G401 (cell line): Measurements from ENCODE around the gene RUSC1. TPM values are rescaled to one million over a fixed set of nuclear protein-coding genes. Genes with fewer than 3 reads are reported as not detected.
A peak's percentile ranks its signal among the peaks of the same experiment; 100 is the strongest.

Source experiments
- DNase-seq: peaks from one replicate; pipeline ENCODE4 v3.0.0-alpha.2; 2015; ENCODE audit warnings: low spot score
- in situ Hi-C: cut with HindIII; loops from 2 replicates; pipeline ENCODE4 v1.10.0; 2016; ENCODE audit warnings: low sequenced_read_pairs, mixed read lengths
- total RNA-seq: library from RNA; depleted of rRNA; stranded (reverse); fragments of >200 nt; shearing (Covaris generic); gene quantifications from 2 replicates; pipeline ENCODE4 v1.2.3, GENCODE V29; 2014

RUSC1 gene
- total RNA-seq, 1 experiment from 2014 or later, result 23.9 TPM

GRCh38 chr1:155293086-155293749 lies 27.5 kb upstream of the RUSC1 start:
- DNase-seq, result no peak
- in situ Hi-C loops, result no loop called here

- in situ Hi-C loops, result no loop called here
Observed at GRCh38 chr1:155294520-155295182, 26.0 kb upstream of the RUSC1 start.

GRCh38 chr1:155295183-155295941 lies 25.3 kb upstream of the RUSC1 start:
- no peak for DNase-seq
- in situ Hi-C loops, result no loop called here

More at GRCh38 chr1:155294520-155295182, 26.0 kb upstream of the RUSC1 start:
- peak; percentile 17 for DNase-seq

- in situ Hi-C loops, result no loop called here
- no peak for DNase-seq
Observed at GRCh38 chr1:155295942-155296267, 24.8 kb upstream of the RUSC1 start.

GRCh38 chr1:155296661-155297060 lies 24.0 kb upstream of the RUSC1 start:
- in situ Hi-C loops, result no loop called here
- DNase-seq, result no peak

- DNase-seq, result no peak
- in situ Hi-C loops, result no loop called here
Observed at GRCh38 chr1:155297384-155297783, 23.3 kb upstream of the RUSC1 start.

GRCh38 chr1:155300024-155300423 lies 20.7 kb upstream of the RUSC1 start:
- in situ Hi-C loops, result no loop called here
- no peak for DNase-seq

- no peak for DNase-seq
- in situ Hi-C loops, result no loop called here
Observed at GRCh38 chr1:155300553-155301329, 20.0 kb upstream of the RUSC1 start.

- in situ Hi-C loops, result no loop called here
- no peak for DNase-seq
Observed at GRCh38 chr1:155301342-155301841, 19.3 kb upstream of the RUSC1 start, which contains the start of gene PKLR. Gene PKLR (minus strand): TSS chr1:155301438. CDS start chr1:155301395, 43 bp downstream.

- no peak for DNase-seq
- in situ Hi-C loops, result no loop called here
Observed at GRCh38 chr1:155304558-155305063, 16.1 kb upstream of the RUSC1 start.

- in situ Hi-C loops, result no loop called here
- no peak for DNase-seq
Observed at GRCh38 chr1:155305881-155306391, 14.8 kb upstream of the RUSC1 start.

- DNase-seq, result peak; percentile 39
- in situ Hi-C loops, result no loop called here
Observed at GRCh38 chr1:155307247-155307740, 13.4 kb upstream of the RUSC1 start.

- in situ Hi-C loops, result no loop called here
- peak; percentile 100 for DNase-seq
Observed at GRCh38 chr1:155308493-155309422, 11.9 kb upstream of the RUSC1 start, which contains the start of gene FDPS. Gene FDPS (plus strand): TSS chr1:155308866. CDS start chr1:155309790, 924 bp downstream.

GRCh38 chr1:155309423-155310021 lies 11.2 kb upstream of the RUSC1 start:
- in situ Hi-C loops, result no loop called here
- DNase-seq, result no peak

GRCh38 chr1:155313261-155313660 lies 7.4 kb upstream of the RUSC1 start:
- DNase-seq, result no peak
- in situ Hi-C loops, result no loop called here

- in situ Hi-C loops, result no loop called here
- DNase-seq, result no peak
Observed at GRCh38 chr1:155316922-155317321, 3.8 kb upstream of the RUSC1 start.

- in situ Hi-C loops, result no loop called here
- DNase-seq, result no peak
Observed at GRCh38 chr1:155318082-155318481, 2.6 kb upstream of the RUSC1 start.
